ENCODE measurements around the gene DCDC2. TPM values are rescaled to one million over a fixed set of nuclear protein-coding genes. Genes with fewer than 3 reads are reported as not detected.
"Not testable (repeated sequence)": the region's sequence is repeated elsewhere in the genome, so short reads cannot be mapped to it uniquely, and the experiment has no call there.

Gene DCDC2
- total RNA-seq, 2 experiments from 2014 or later = not detected

DNA sequence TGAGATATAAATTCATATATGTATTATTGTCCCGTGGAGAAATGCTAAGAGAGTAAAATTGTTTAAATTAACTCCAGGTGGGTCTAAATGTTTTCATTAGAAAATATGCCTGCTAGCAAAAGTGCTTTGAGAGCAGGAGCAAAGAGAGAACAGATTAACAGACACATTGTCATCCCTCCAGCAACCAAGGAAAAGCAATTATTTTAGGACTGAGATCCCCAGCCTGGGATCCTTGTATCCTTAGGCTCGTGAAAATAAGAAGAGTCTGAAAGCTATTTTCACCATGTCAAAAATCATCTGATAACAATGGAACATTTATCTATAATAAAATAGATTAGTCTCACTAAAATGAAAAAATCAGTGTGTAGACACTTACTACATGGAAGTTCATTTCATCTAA, 33.3 kb upstream of the DCDC2 start:
- Mint-ChIP-seq H3K36me3 (ENCODE audit: low read depth) (no peaks in the 10 kb centered on the region), H3K4me1 (peaks cover 6% of the 10 kb centered on the region), H3K9me3 (no peaks in the 10 kb centered on the region), H3K4me3 (no peak overlapping the region), H3K27ac (no peak overlapping the region), H3K27me3 (no peaks in the 10 kb centered on the region)
- DNase-seq = no peak
- CTCF ChIA-PET = no interaction called here
- POLR2A ChIA-PET = no interaction called here

DNA sequence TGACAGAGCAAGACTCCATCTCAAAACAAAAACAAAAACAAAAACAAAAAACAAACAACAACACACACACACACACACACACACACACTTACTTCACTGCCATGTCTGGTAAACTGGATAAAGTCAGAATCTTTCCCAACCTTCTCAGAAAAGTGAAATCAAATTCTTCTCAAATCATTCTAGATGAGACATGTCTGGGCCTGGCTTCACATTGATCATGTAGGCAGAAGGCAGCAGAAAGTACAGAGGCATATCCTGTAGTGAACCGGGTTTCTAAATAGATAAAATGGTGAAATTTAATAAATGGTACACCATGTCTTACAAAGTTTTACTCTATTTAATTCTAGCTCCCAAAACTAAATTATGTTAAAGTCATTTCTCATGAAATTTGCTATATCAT, 30.0 kb upstream of the DCDC2 start:
- ChIA-PET POLR2A (interaction anchor here (0.6 kb wide), 1 partner anchor 61 kb away, joined by 3 read pairs; no protein-coding TSS in a partner anchor), CTCF (no interaction called here)
- no peaks in the 10 kb centered on the region for H3K9me3 Mint-ChIP-seq
- peaks cover 6% of the 10 kb centered on the region for H3K4me1 Mint-ChIP-seq
- no peak overlapping the region for H3K27ac Mint-ChIP-seq
- H3K27me3 Mint-ChIP-seq = no peaks in the 10 kb centered on the region
- H3K4me3 Mint-ChIP-seq = no peak overlapping the region
- no peak for DNase-seq
- H3K36me3 Mint-ChIP-seq (ENCODE audit: low read depth) = no peaks in the 10 kb centered on the region

DNA sequence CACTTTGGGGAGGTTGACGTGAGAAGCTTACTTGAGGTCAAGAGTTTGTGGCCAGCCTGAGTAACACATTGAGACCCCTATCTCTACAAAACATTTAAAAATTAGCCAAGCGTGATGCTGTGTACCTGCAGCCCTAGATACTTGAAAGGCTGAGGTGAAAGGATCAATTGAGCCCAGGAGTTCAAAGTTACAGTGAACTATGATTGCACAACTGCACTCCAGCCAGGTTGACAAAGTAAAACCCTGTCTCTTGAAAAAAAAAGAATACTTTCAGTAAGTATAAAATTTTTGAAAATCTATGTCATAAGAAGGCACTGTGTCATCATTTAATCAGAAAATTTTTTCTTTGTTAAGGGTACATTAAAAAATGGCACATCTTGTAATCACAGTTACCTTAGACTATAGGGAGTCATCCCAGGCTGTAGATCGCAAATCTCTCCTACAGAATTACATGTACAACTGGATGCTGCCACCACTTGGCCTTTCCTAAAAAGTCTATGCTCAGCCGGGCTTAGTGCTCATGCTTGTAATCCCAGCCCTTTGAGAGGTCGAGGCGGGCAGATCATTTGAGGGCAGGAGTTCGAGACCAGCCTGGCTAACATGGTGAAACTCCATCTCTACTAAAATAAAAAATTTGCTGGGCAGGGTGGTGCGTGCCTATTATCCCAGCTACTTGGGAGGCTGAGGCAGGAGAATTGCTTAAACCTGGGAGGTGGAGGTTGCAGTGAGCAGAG, 27.8 kb upstream of the DCDC2 start:
- H3K36me3 Mint-ChIP-seq (ENCODE audit: low read depth) = no peaks in the 10 kb centered on the region
- H3K4me3 Mint-ChIP-seq = no peak overlapping the region
- H3K4me1 Mint-ChIP-seq = no peaks in the 10 kb centered on the region
- H3K27ac Mint-ChIP-seq = no peak overlapping the region
- peaks cover 3% of the 10 kb centered on the region for H3K27me3 Mint-ChIP-seq
- H3K9me3 Mint-ChIP-seq = no peaks in the 10 kb centered on the region
- no peak for DNase-seq
- ChIA-PET CTCF (no interaction called here), POLR2A (no interaction called here)

DNA sequence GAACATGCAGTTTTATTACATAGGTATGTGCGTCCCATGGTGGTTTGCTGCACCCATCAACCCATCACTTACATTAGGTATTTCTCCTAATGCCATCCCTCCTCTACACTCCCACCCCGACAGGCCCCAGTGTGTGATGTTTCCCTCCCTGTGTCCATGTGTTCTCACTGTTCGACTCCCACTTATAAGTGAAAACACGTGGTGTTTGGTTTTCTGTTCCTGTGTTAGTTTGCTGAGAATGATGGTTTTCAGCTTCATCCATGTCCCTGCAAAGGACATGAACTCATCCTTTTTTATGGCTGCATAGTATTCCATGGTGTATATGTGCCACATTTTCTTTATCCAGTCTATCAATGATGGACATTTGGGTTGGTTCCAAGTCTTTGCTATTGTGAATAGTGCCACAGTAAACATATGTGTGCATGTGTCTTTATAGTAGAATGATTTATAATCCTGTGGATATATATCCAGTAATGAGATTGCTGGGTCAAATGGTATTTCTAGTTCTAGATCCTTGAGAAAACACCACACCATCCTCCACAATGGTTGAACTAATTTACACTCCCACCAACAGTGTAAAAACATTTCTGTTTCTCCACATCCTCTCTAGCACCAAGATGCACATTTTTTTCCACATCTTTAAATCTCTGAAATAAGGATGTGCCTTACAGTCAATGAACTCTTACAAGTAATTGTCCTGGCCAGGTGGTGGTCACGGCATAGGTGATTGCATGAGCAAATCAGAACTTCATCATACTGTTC, 26.7 kb upstream of the DCDC2 start:
- H3K27ac Mint-ChIP-seq; POLR2A ChIA-PET; DNase-seq; H3K4me3 Mint-ChIP-seq; H3K9me3 Mint-ChIP-seq; H3K27me3 Mint-ChIP-seq; H3K4me1 Mint-ChIP-seq; CTCF ChIA-PET; H3K36me3 Mint-ChIP-seq (ENCODE audit: low read depth): not testable (repeated sequence)

DNA sequence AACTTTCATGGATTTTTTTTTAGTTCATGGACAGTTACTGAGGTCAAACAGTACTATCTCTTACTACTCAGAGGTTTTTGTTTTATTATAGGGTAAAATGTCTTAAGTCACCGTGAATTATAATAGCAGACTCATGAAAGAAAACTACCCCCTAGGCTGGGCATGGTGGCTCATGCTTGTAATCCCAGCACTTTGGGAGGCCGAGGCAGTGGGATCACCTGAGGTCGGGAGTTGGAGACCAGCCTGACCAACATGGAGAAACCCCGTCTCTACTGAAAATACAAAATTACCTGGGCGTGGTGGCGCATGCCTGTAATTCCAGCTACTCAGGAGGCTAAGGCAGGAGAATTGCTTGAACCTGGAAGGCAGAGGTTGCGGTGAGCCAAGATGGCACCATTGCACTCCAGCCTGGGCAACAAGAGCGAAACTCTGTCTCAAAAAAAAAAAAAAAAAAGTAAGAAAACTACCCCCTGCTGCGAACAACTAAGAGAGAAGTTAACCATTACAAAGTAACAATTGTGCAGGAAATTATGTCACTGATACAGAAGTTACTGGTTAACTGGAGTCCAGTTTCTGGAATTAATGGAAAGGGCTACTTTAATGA, 25.1 kb upstream of the DCDC2 start:
- H3K4me1 Mint-ChIP-seq, CTCF ChIA-PET, H3K9me3 Mint-ChIP-seq: not testable (repeated sequence)

DNA sequence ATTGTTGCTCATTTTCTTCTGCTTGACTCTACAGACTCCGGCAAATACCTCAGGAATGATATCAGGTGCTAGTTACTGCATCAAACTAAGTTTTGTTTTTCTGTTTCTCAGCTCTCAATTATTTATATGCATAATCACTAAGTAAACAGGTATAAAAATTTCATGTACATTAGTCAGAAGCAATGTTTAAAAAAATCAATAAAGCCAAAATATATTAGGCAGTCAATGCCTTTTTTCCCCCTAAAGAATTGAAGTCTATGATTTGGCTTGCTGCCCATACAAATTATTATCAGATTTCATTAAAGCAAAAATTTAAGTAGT, 24.3 kb upstream of the DCDC2 start:
- no peak overlapping the region for H3K4me3 Mint-ChIP-seq
- H3K36me3 Mint-ChIP-seq (ENCODE audit: low read depth) = no peaks in the 10 kb centered on the region
- no peak overlapping the region for H3K27ac Mint-ChIP-seq
- H3K4me1 Mint-ChIP-seq = no peaks in the 10 kb centered on the region
- DNase-seq = no peak
- H3K27me3 Mint-ChIP-seq = peaks cover 12% of the 10 kb centered on the region
- CTCF ChIA-PET = no interaction called here
- no peaks in the 10 kb centered on the region for H3K9me3 Mint-ChIP-seq
- POLR2A ChIA-PET = no interaction called here

More for the DNA sequence above, 25.1 kb upstream of the DCDC2 start:
- H3K36me3 Mint-ChIP-seq (ENCODE audit: low read depth); H3K4me3 Mint-ChIP-seq; POLR2A ChIA-PET; H3K27ac Mint-ChIP-seq; DNase-seq: not testable (repeated sequence)
- H3K27me3 Mint-ChIP-seq = peaks cover 12% of the 10 kb centered on the region

DNA sequence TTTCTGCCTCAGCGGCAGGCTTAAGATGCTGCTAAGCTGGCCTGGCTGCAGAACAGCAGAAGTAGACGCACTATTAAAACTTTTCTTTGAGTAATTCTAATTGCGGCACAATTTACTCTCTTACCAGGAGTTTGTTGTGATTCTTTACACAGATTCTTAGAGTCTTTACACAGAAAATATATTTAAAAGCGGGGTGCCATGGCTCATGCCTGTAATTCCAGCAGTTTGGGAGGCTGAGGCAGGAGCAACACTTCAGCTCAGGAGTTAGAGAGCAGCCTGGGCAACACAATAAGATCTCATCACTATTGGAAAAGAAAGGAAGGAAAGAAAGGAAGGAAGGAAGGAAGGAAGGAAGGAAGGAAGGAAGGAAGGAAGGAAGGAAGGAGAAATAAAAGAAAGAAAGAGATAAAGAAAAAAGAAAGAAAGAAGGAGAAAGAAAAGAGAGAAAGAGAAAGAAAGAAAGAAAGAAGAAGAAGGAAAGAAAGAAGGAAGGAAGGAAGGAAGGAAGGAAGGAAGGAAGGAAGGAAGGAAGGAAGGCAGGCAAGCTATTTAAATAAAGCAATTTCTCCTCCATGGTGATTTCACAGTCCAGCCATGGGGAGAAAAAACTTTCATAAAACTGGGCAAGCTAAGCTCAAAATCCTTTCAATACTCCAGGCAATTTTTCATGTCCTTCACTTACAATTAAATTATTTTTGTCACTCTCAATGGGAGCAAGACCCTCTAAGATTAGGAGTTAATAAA, 23.8 kb upstream of the DCDC2 start:
- Mint-ChIP-seq H3K9me3 (no peaks in the 10 kb centered on the region), H3K27ac (no peak overlapping the region), H3K4me1 (no peaks in the 10 kb centered on the region), H3K27me3 (peaks cover 14% of the 10 kb centered on the region), H3K36me3 (ENCODE audit: low read depth) (no peaks in the 10 kb centered on the region), H3K4me3 (no peak overlapping the region)
- DNase-seq = no peak
- POLR2A ChIA-PET = no interaction called here
- CTCF ChIA-PET = no interaction called here

DNA sequence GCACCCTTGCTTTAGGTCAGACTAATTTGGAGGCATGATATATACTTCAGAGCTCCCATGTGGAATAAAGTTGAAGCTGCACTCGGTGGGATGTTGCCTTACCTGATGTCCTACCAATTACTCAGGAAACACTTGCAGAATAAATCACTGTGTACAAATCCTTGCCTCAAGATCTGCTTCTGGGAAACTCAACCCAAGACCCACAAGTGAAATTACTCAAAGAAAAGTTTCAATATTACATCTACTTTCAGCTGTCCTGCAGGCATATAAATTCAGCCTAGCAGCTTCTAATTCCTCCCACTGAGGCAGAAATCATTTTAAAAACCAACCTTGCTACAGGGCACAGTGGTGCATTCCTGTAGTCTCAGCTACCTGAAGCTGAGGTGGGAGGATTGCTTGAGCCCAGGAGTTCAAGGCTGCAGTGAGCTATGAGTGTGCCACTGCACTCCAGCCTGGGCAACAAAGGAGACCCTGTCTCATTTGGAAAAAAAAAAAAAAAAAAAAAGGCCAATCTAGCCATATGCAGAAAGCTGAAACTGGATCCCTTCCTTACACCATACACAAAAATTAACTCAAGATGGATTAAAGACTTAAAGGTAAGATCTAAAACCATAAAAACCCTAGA, 20.7 kb upstream of the DCDC2 start:
- no peak for DNase-seq
- H3K27ac Mint-ChIP-seq = no peak overlapping the region
- ChIA-PET CTCF (interaction anchor here (0.8 to 1.0 kb wide), 2 partner anchors 14 to 45 kb away, joined by 3 read pairs; no protein-coding TSS in a partner anchor), POLR2A (no interaction called here)
- H3K4me3 Mint-ChIP-seq = no peak overlapping the region
- no peaks in the 10 kb centered on the region for H3K36me3 Mint-ChIP-seq (ENCODE audit: low read depth)
- no peaks in the 10 kb centered on the region for H3K4me1 Mint-ChIP-seq
- peaks cover 14% of the 10 kb centered on the region for H3K27me3 Mint-ChIP-seq
- H3K9me3 Mint-ChIP-seq = no peaks in the 10 kb centered on the region

DNA sequence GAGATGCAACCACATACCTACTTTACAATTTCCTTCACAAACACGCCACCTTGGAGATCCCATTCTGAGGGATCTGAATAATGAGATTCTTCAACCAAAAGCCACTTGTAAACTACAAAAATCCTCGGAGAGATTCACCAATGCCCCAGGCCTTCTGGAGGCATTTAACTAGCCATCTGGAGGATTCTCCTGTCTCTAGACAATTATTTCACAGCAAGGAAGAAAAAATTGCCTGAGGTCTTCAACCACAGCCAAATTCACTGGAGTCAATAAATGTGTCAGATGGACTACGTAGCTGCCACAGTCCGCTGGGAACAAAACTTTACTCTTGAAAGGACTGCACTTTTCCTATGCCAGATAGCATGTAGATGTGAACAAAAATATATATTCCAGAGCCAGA, 19.0 kb upstream of the DCDC2 start:
- Mint-ChIP-seq H3K4me3 (no peak overlapping the region), H3K27me3 (peaks cover 14% of the 10 kb centered on the region), H3K4me1 (no peaks in the 10 kb centered on the region), H3K36me3 (ENCODE audit: low read depth) (no peaks in the 10 kb centered on the region), H3K9me3 (no peaks in the 10 kb centered on the region), H3K27ac (no peak overlapping the region)
- CTCF ChIA-PET = no interaction called here
- no peak for DNase-seq
- POLR2A ChIA-PET = no interaction called here

DNA sequence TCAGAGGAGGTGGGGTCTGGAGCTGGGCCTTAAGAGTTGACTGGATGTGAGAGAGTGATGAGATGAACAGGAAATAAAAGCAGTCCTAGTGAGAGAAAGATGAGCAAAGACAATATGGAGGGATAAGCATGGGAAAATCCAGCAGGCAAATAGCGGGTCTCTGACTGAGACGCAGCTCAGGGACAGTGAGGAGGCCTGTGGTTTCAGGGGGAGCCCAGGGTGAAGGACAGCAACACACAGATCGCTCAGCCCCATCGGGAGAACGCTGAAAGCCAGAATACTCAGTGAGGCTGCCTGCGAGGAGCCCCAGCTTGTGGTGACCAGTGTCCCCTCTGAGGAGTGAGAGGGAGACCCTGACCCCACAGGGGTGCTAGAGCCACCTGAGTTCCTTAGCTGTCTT, 16.8 kb upstream of the DCDC2 start:
- Mint-ChIP-seq H3K27ac (no peak overlapping the region), H3K27me3 (peaks cover 11% of the 10 kb centered on the region), H3K36me3 (ENCODE audit: low read depth) (no peaks in the 10 kb centered on the region), H3K4me1 (no peaks in the 10 kb centered on the region), H3K9me3 (no peaks in the 10 kb centered on the region), H3K4me3 (no peak overlapping the region)
- CTCF ChIA-PET = interaction anchor here (1.3 kb wide), 1 partner anchor 58 kb away, joined by 3 read pairs; no protein-coding TSS in a partner anchor
- no peak for DNase-seq
- POLR2A ChIA-PET = no interaction called here

DNA sequence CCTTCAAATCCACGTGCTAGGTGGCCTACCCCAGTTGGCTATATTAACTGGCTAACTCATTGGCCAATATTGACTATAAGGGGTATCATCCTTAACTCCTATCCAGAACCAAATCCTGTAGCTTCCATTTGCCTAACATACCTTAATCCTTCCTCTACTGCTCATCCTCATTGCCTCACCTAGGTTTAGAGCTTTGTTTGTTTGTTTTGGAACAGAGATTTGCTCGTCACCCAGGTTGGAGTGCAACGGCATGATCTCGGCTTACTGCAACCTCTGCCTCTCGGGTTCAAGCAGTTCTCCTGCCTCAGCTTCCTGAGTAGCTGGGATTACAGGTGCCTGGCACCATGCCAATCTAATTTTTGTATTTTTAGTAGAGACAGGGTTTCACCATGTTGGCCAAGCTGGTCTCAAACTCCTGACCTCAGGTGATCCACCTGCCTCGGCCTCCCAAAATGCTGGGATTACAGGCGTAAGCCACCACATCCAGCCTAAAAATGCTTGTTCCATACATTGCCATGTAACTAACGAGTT, 7.3 kb upstream of the DCDC2 start:
- H3K4me1 Mint-ChIP-seq; H3K9me3 Mint-ChIP-seq; H3K27ac Mint-ChIP-seq; H3K36me3 Mint-ChIP-seq (ENCODE audit: low read depth); DNase-seq; POLR2A ChIA-PET; H3K4me3 Mint-ChIP-seq: not testable (repeated sequence)
- H3K27me3 Mint-ChIP-seq = peaks cover 29% of the 10 kb centered on the region
- CTCF ChIA-PET = interaction anchor here (1.3 kb wide), 1 partner anchor 13 kb away, joined by 3 read pairs; no protein-coding TSS in a partner anchor

DNA sequence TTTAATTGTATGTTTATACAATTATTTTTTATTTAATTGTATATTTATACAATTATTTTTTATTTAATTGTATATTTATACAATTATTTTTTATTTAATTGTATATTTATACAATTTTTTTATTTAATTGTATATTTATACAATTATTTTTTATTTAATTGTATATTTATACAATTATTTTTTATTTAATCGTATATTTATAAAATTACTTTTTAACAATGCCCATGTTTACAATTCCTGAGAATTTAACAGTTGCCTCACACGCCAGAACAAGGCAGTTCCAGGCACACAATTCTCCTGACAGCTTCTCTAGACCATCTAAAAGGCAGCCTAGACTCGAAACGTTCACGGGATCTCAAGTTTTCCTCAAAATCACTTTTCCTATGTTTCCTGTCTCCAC, 4.5 kb upstream of the DCDC2 start:
- not testable (repeated sequence) for H3K4me3 Mint-ChIP-seq

More for the DNA sequence above, 4.5 kb upstream of the DCDC2 start:
- Mint-ChIP-seq H3K4me1 (peaks cover 15% of the 10 kb centered on the region), H3K27me3 (peaks cover 27% of the 10 kb centered on the region)
- DNase-seq; H3K27ac Mint-ChIP-seq; H3K9me3 Mint-ChIP-seq; POLR2A ChIA-PET; H3K36me3 Mint-ChIP-seq (ENCODE audit: low read depth); CTCF ChIA-PET: not testable (repeated sequence)
